GM18502 (cell line): ENCODE measurements around the gene NOPCHAP1.
"Not testable (repeated sequence)": the region's sequence is repeated elsewhere in the genome, so short reads cannot be mapped to it uniquely, and the experiment has no call there.

Experiments used
- ATAC-seq: cut with Tn5 transposase; IDR thresholded peaks from one replicate; pipeline ENCODE4 v1.9.1; 2021; ENCODE audit warnings: mild to moderate bottlenecking; ENCODE audit not compliant: unreplicated experiment, poor library complexity

NOPCHAP1 gene

GRCh38 chr12:104964167-104964855 is 21.8 kb upstream of the NOPCHAP1 start:
- no peak for ATAC-seq

GRCh38 chr12:104964856-104965205 is 21.3 kb upstream of the NOPCHAP1 start:
- ATAC-seq: no peak

DNA sequence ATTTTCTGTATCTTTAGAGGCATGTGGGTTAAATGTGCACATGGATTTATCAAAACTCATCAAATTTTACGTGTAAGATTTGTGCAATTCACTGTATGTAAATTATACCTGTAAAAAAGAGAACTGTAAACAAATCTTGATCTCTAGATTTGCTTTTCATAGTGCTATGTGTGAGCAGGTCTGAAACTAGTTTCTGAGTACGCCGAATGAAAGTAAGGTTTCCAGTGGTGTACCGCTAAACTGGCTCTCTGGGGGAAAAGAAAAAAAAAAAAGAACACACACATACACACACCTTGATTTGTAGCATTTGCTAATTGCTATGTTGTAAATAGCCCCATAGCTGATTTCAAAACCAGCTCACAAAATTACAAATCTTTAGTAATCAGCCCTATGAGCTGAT is 19.4 kb upstream of the NOPCHAP1 start:
- peak; percentile 88 for ATAC-seq

DNA sequence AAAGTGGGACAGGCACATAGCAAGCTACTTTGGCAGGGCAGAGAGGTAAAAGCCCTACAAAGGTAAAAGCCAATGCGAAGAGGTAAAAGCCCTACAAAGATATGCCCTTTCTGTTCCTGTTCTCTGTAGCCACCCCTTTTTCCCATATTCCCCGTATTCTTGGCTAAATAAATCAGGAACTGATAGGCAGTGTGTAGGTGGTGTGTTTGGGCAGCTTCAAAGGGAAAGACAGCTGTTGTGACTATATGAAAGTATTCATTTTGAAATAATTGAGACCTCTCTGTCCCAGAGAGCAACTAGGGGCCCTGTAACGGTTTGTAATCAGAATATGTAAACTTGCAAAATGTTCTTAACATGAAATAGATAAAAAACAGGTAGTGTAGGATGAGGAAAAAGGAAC is 16.8 kb upstream of the NOPCHAP1 start:
- no peak for ATAC-seq

DNA sequence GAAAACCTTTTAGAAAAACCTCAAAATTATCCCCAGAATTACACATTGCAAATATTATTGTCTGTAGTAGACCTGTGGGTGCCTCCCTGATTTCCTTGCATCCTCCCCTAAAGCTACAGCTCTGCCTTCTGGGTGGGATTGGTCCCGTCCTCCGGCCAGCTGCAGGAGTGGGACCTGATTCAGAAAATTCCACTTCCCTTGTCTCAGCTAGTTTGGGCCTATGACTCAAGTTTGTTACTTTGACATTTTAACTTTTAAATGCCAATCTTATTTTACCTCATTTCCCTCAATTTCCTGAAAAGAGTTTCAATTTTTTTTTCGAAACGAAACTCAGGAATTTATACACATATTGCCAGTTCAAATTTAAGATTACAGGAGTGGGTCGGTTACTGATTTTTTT is 14.8 kb upstream of the NOPCHAP1 start:
- no peak for ATAC-seq

- no peak for ATAC-seq
Observed at GRCh38 chr12:104973250-104973649, 12.9 kb upstream of the NOPCHAP1 start.

DNA sequence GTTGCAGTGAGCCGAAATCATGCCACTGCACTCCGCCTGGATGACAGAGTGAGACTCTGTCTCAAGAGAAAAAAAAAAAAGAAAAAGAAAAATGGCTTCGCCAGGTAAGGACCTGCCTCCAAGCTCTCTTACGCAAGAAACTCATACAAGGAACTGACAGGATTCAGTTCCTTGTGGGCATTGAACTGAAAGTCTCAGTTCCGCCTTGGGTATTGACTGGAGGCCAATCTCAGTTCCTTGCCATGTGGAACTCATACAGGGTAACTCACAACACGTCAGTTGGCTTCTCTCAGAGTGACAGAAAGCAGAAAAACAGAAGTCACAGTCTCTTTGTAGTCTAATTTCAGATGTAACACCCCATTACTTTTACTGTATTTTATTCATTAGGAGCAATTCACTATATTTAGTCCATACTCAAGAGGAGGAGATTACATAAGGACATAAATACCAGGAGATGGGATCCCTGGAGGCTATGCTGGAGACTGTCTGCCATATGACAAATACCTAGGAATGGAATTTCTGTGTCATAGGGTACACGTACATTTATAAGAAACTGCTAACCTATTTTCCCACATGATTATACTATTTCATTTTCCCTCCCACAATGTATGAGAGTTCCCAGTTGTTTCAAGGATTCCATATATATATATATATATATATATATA is 11.4 kb upstream of the NOPCHAP1 start:
- ATAC-seq: peak; percentile 98

- no peak for ATAC-seq
Observed at GRCh38 chr12:104975587-104976343, 10.4 kb upstream of the NOPCHAP1 start.

DNA sequence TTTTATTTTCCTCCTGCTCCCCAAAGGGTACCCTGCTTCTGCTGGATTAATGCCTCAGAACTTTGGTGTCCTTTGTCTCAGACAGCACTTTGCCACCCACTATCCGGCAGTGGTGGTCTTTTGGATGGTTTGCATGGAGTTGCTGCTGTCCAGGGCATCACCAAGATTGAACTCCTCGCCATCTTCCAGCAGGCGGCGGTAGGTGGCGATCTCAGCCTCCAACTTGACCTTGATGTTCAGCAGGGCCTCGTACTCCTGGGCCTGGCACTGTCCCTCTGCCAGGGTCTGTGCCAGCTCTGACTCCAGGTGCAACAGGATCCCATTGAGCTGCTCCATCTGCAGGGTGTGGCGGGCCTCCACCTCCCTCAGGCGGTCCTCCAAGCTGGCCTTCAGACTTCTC is 9.4 kb upstream of the NOPCHAP1 start:
- ATAC-seq: no peak

DNA sequence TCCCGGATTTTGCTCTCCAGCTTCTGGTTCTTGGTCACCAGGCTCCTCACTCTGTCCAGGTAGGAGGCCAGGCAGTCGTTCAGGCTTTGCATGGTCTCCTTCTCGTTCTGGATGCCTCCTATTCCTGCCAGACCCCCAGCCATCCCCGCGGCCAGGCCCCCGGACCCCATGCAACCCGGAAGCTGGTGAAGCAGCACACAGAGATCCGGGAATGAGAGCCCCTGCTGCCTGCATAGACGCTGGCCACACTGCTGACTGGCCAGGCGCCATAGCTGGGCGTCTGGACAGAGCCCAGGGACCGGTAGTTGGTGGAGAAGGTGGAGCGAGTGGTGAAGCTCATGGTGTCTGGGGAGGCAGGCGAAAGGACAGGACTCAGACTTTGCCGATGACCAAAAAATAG is 8.4 kb upstream of the NOPCHAP1 start:
- ATAC-seq: not testable (repeated sequence)

- ATAC-seq: no peak
Observed at GRCh38 chr12:104985206-104985605, 910 bp upstream of the NOPCHAP1 start.

GRCh38 chr12:104990950-104991349 is 4.8 kb downstream of the NOPCHAP1 start:
- ATAC-seq: no peak

DNA sequence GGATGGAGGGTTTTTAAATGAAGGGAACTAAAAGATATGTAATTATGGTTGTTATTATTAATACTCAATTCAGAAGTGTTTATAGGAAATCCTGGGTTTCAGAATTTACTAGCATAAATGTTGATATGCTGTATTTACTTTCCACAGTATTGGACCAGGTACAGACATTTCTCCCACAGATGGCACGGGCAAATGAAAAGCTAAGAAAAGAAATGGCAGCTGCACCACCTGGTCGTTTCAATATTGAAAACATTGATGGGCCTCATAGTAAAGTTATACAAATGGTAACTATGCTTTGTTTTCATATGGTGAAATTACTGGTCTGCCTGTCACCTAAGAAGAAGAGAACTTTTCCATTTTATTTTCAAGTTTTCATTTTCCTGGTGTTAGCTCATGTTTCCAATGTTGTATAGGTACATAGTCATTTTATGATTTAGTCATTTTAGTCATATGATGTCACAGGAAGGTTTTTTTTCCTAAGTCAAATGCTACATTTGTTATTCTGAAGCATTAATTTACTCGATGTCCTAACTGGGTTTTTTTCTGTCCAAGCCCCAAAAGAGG is 5.5 kb downstream of the NOPCHAP1 start:
- ATAC-seq: no peak

DNA sequence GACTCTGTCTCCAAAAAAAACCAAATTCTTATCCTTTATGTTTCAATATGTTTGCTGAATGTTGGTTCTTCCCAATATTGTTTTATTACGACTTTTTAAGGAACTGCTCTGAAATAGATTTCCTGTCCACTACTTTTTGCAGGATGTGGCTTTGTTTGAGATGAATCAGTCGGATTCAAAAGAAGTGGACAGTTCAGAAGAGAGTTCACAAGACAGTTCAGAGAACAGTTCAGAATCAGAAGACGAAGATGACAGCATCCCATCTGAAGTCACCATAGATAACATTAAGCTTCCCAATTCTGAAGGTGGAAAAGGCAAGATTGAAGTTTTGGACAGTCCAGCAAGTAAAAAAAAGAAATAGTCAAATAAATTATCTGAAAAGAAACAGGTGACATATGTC is 8.2 kb downstream of the NOPCHAP1 start:
- no peak for ATAC-seq

GRCh38 chr12:104997541-104997940 is 11.4 kb downstream of the NOPCHAP1 start:
- ATAC-seq: no peak

GRCh38 chr12:104998423-104999346 is 12.6 kb downstream of the NOPCHAP1 start:
- ATAC-seq: no peak

GRCh38 chr12:104999347-104999685 is 13.2 kb downstream of the NOPCHAP1 start:
- ATAC-seq: no peak

DNA sequence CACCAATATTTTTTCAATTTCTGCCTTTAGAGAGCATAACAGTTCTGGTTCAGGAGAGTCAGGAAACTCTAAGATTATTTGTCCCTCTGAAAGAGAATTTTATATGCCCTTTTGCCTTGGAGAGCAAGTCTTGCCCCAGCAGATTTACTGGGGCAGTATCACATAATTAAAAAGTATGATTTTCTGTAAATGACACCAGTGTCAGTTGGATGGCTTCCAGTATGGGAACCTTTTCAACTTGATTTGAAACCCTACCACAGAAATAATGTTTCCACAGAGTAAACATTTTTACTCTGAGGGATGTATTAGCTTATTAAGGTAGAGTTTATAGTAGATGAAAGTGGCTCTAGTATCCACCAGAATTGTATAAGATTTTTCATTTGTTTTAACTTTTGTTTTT is 15.4 kb downstream of the NOPCHAP1 start:
- ATAC-seq: no peak

- ATAC-seq: no peak
Observed at GRCh38 chr12:105013892-105014291, 27.8 kb downstream of the NOPCHAP1 start.

GRCh38 chr12:105014603-105015002 is 28.5 kb downstream of the NOPCHAP1 start:
- ATAC-seq: no peak
